ENCODE measurements around the gene HEATR5B. TPM values are rescaled to one million over a fixed set of nuclear protein-coding genes. Genes with fewer than 3 reads are reported as not detected.

HEATR5B gene
- total and polyA plus RNA-seq, 4 donors, result 6.5 to 54.9 (median 16.1) TPM

GRCh38 chr2:36993841-36994620 lies 90.1 kb downstream of the HEATR5B start:
- Histone ChIP-seq H3K27me3 (ENCODE audit: control insufficient read depth in 3 of 3, insufficient read depth in 3 of 3, low read length in 2 of 3) (no peaks in the 10 kb centered on the region), H3K36me3 (ENCODE audit: control insufficient read depth in 4 of 4, insufficient read depth in 4 of 4, low read length in 4 of 4) (peaks cover under 1 to 17% (median 10%) of the 10 kb centered on the region in 4 donors), H3K4me3 (no peak overlapping the region), H3K4me1 (ENCODE audit: control insufficient read depth in 5 of 5, insufficient read depth in 5 of 5, low read length in 5 of 5) (no peaks in the 10 kb centered on the region), H3K27ac (ENCODE audit: low read depth in 1 of 2, low read length in 1 of 2) (no peak overlapping the region), H3K9me3 (ENCODE audit: control insufficient read depth in 4 of 4, insufficient read depth in 3 of 4, low read length in 3 of 4) (peaks cover 0 to 1% (median 0%) of the 10 kb centered on the region in 4 donors), H3K9ac (ENCODE audit: insufficient read depth in 1 of 2, low read length in 2 of 2) (no peak overlapping the region)
- no peak for TF ChIP-seq CTCF (IDR thresholded peaks at IDR 0.05; ENCODE audit: control extremely low read depth, extremely low read depth)
- 87 to 89% methylated on average over 6 of the region's 6 CpGs for WGBS, 2 donors
- ATAC-seq (ENCODE audit: insufficient read depth, low FRiP score) (no peak), DNase-seq (no peak)

- no peak overlapping the region for H3K27ac ChIP-seq (ENCODE audit: low read depth in 1 of 2, low read length in 1 of 2)
- no peaks in the 10 kb centered on the region for H3K4me1 ChIP-seq (ENCODE audit: control insufficient read depth in 5 of 5, insufficient read depth in 5 of 5, low read length in 5 of 5)
- H3K9me3 ChIP-seq (ENCODE audit: control insufficient read depth in 4 of 4, insufficient read depth in 3 of 4, low read length in 3 of 4), result no peaks in the 10 kb centered on the region
- H3K27me3 ChIP-seq (ENCODE audit: control insufficient read depth in 3 of 3, insufficient read depth in 3 of 3, low read length in 2 of 3), result no peaks in the 10 kb centered on the region
- H3K4me3 ChIP-seq, result no peak overlapping the region
- no peak overlapping the region for H3K9ac ChIP-seq (ENCODE audit: insufficient read depth in 1 of 2, low read length in 2 of 2)
- peaks cover 11 to 14% (median 13%) of the 10 kb centered on the region in 4 donors for H3K36me3 ChIP-seq (ENCODE audit: control insufficient read depth in 4 of 4, insufficient read depth in 4 of 4, low read length in 4 of 4)
- ATAC-seq (ENCODE audit: insufficient read depth, low FRiP score), result no peak
- TF ChIP-seq CTCF (IDR thresholded peaks at IDR 0.05; ENCODE audit: control extremely low read depth, extremely low read depth), result no peak
- DNase-seq, result no peak
- 68 to 94% methylated on average over 6 of the region's 6 CpGs for WGBS, 2 donors
Measured at GRCh38 chr2:36988008-36988407, 96.2 kb downstream of the HEATR5B start.

GRCh38 chr2:36982467-36982866 lies 101.7 kb downstream of the HEATR5B start:
- WGBS, 2 donors, result 74 to 83% methylated on average over 3 of the region's 3 CpGs
- Histone ChIP-seq H3K9me3 (ENCODE audit: control insufficient read depth in 4 of 4, insufficient read depth in 3 of 4, low read length in 3 of 4) (no peaks in the 10 kb centered on the region), H3K27ac (ENCODE audit: low read depth in 1 of 2, low read length in 1 of 2) (no peak overlapping the region), H3K36me3 (ENCODE audit: control insufficient read depth in 4 of 4, insufficient read depth in 4 of 4, low read length in 4 of 4) (peaks cover 6 to 14% (median 10%) of the 10 kb centered on the region in 4 donors), H3K27me3 (ENCODE audit: control insufficient read depth in 3 of 3, insufficient read depth in 3 of 3, low read length in 2 of 3) (no peaks in the 10 kb centered on the region), H3K4me1 (ENCODE audit: control insufficient read depth in 5 of 5, insufficient read depth in 5 of 5, low read length in 5 of 5) (no peaks in the 10 kb centered on the region), H3K9ac (ENCODE audit: insufficient read depth in 1 of 2, low read length in 2 of 2) (no peak overlapping the region), H3K4me3 (no peak overlapping the region)
- TF ChIP-seq CTCF (IDR thresholded peaks at IDR 0.05; ENCODE audit: control extremely low read depth, extremely low read depth), result no peak
- no peak for ATAC-seq (ENCODE audit: insufficient read depth, low FRiP score)
- DNase-seq, result no peak

All from lung (tissue), 12 donors.